Measurements from ENCODE around the gene METTL5. TPM values are rescaled to one million over a fixed set of nuclear protein-coding genes. Genes with fewer than 3 reads are reported as not detected.

Gene METTL5
- total RNA-seq, 1 experiment from 2014 or later: 103 TPM

- peaks cover 22 to 53% of the 10 kb centered on the region in 2 experiments for H3K36me3 ChIP-seq (ENCODE audit: control insufficient read depth in 1 of 2, insufficient read depth in 2 of 2, low read length in 2 of 2)
- no peak overlapping the region for H3K9ac ChIP-seq (ENCODE audit: low read length)
- peaks cover 11 to 23% of the 10 kb centered on the region in 2 experiments; a peak in 3 of 4 replicates for H3K4me1 ChIP-seq (ENCODE audit: control insufficient read depth in 1 of 2, insufficient read depth in 2 of 2, low read length in 2 of 2)
- H3K27ac ChIP-seq (ENCODE audit: low read depth, low read length): no peak overlapping the region
- no peak for TF ChIP-seq TCF7L2 (IDR thresholded peaks at IDR 0.05; ENCODE audit: borderline replicate concordance, extremely low read depth, insufficient read depth, insufficient read length)
- no peak for TF ChIP-seq EZH2phosphoT487 (IDR thresholded peaks at IDR 0.05; ENCODE audit: borderline replicate concordance)
- TF ChIP-seq ZBTB33 (IDR thresholded peaks at IDR 0.05; ENCODE audit: extremely low read depth, insufficient replicate concordance, low read length): no peak
- no peak for TF ChIP-seq ELF1 (IDR thresholded peaks at IDR 0.05; ENCODE audit: borderline replicate concordance, low read depth)
- TF ChIP-seq SP1 (IDR thresholded peaks at IDR 0.05; ENCODE audit: low read depth): no peak
- no peak for TF ChIP-seq POLR2A (IDR thresholded peaks at IDR 0.05; ENCODE audit: borderline replicate concordance, extremely low read depth, insufficient read depth, insufficient read length)
- no peak for TF ChIP-seq EZH2 (IDR thresholded peaks at IDR 0.05)
- TF ChIP-seq ZFX (IDR thresholded peaks at IDR 0.05): no peak
- no peak for TF ChIP-seq SRF (IDR thresholded peaks at IDR 0.05; ENCODE audit: low read depth)
- TF ChIP-seq MAX (IDR thresholded peaks at IDR 0.05): no peak
- TF ChIP-seq YY1 (IDR thresholded peaks at IDR 0.05; ENCODE audit: extremely low read depth, insufficient replicate concordance, low read depth, low read length): no peak
- H3K4me3 ChIP-seq (replicated peaks in 1 of 2; ENCODE audit: low read depth in 1 of 2, low read length in 2 of 2): no peak overlapping the region
- no peak overlapping the region for H3K4me2 ChIP-seq (ENCODE audit: low read length)
- peaks cover 4% of the 10 kb centered on the region; the same call in 1 of the 2 replicates for H4K20me1 ChIP-seq (ENCODE audit: insufficient read depth)
- H3K9me2 ChIP-seq (ENCODE audit: insufficient read depth): no peaks in the 10 kb centered on the region
- no peaks in the 10 kb centered on the region for H3K9me3 ChIP-seq (ENCODE audit: control insufficient read depth in 1 of 2, insufficient read depth in 1 of 2, low read depth in 1 of 2, low read length in 2 of 2)
- CTCF ChIA-PET: interaction anchor here (1.2 kb wide), 1 partner anchor 9 kb away, joined by 6 read pairs; the partner anchor contains the start of gene METTL5
- no peak for ATAC-seq
- intact Hi-C loops (cut with micrococcal nuclease): no loop called here
- POLR2A ChIA-PET: interaction anchor here (0.7 to 1.2 kb wide), 2 partner anchors 8 to 11 kb away, joined by 3 read pairs; partner anchors contain the start of gene UBR3
- BruUV-seq (replicated peaks): no TSS peak
- H2AFZ ChIP-seq (ENCODE audit: low read depth, low read length, poor library complexity, severe bottlenecking): no peak overlapping the region
- peaks cover 35% of the 10 kb centered on the region for H3K79me2 ChIP-seq (ENCODE audit: insufficient read depth, low read length)
- H3K27me3 ChIP-seq (ENCODE audit: insufficient read depth, low read length): no peaks in the 10 kb centered on the region
- DNase-seq (ENCODE audit: low read depth, low spot score): no peak
- RAD21 ChIA-PET (ENCODE audit: low non-redundant PET in 1 of 2, low total read pairs in 2 of 2, uncharacterized antibody in 2 of 2, unreplicated experiment in 2 of 2): no interaction called here
Measured at GRCh38 chr2:169815849-169816248, 8.9 kb downstream of the METTL5 start.
